Activated CD4-positive, alpha-beta T cell treated with anti-CD3 and anti-CD28 coated beads for 24 hours (primary cell): ENCODE data around the gene MPP4.
"Not testable (repeated sequence)": the region's sequence is repeated elsewhere in the genome, so short reads cannot be mapped to it uniquely, and the experiment has no call there.

Experiments used
- DNase-seq, 2 donors: peaks; one replicate each; pipeline ENCODE4 v3.0.0-alpha.2; 2020; ENCODE audit warnings: low read depth in 2 of 2

MPP4 gene

DNA sequence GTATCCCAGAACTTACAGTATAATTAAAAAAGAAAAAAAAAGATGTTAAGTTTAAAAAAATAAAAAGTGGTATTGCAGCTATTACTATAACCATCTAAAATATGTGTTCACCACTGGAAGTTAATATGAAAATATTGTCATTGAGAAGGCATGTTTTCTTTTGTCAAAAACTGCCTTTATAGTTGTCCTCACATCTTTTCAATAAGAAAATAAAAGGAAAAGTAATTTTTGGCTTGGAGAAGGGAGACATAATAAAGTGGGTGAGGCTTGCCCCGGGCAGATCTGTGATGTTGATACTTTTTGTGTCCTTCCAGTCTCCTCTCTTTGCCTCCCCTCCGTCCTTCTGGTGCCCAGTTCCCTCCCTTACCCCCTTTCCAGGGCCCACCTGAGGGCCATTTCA lies 24.9 kb downstream of the MPP4 start:
- DNase-seq, result no peak

DNA sequence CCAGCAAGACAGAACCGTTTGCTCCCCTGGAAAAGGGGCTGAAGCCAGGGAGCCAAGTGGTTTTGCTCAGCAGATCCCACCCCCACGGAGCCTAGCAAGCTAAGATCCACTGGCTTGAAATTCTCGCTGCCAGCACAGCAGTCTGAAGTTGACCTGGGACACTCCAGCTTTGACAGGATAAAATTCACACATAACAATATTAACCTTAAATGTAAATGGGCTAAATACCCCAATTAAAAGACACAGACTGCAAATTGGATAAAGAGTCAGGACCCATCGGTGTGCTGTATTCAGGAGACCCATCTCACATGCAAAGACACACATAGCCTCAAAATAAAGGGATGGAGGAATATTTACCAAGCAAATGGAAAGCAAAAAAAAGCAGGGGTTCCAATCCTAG lies 27.2 kb downstream of the MPP4 start:
- DNase-seq, result not testable (repeated sequence)

DNA sequence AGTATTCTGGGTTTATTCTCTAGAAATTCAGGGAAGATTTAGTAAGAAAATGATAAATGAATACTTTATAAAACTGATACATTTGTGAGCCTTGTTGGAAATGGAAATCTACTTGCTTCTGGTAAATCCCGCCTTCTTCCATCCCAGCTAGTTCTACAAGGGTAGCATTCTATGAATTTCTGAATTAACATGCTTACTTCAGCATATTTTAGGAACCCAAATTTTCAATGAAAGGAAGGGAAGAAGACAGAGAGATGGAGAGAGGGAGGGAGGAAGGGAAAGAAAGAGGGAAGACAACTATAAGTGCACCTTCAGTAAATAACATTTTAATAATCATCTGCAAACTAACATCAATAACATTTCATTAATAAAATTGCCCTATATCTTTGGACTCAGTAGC lies 28.6 kb downstream of the MPP4 start:
- no peak for DNase-seq

DNA sequence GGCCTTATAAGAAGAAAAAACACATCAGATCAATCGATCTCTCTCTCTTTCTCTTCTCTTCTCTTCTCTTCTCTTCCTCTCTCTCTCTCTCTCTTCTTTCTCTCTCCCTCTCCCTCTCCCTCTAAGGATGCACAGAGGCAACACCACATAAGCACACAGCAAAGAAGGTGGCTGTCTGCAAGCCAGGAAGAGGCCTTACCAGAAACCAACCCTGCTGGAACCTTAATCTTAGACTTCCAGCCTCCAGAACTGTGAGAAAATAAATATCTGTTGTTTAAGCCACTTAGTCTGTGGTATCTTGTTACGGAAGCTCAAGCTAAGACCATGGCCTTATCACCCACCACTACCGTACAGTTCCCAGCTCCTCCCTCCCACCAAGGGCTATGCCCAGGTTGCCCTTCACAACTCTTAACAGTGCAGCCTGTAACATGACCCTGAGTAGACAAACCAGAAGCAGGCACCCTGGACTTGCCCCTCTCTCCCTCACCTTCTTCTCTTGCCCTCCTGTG lies 30.0 kb downstream of the MPP4 start:
- no peak for DNase-seq

DNA sequence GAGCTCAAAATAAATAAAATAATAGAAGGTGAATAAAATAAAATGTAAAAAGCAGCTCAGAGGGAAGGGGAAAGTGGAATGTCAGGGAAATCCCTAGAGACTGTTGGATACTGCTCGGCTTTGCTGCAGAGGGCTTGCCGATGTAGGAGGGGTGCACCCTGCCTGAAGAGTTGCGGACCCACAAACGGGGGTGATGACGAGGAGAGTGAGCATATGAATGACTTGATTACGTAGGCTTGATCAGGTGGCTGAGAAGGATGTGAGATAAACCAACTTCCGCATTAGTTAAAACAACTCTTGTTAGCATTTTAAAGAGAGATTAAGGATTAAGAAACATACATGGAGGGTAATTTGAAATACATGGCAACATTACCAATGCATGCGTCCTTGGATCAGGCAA lies 34.1 kb downstream of the MPP4 start:
- no peak for DNase-seq

DNA sequence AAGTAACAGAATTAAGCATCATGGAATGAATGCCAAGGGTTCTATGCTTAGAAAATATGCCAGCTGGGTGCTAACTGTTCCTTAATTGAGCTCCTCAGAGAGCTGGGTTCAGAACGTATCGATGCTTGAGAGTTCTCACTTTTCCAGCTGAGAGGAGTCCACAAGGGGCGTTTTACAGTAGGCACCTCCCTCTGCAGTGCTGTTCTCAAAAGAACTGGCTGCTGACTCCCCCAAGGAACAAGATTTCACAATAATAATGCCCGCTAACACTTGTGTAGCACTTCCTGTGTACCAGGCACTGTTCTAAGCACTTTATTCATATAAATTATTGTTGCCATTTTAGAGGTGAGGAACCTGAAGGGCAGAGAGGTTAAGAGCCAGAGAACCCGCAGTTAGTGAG lies 37.1 kb downstream of the MPP4 start:
- no peak for DNase-seq

DNA sequence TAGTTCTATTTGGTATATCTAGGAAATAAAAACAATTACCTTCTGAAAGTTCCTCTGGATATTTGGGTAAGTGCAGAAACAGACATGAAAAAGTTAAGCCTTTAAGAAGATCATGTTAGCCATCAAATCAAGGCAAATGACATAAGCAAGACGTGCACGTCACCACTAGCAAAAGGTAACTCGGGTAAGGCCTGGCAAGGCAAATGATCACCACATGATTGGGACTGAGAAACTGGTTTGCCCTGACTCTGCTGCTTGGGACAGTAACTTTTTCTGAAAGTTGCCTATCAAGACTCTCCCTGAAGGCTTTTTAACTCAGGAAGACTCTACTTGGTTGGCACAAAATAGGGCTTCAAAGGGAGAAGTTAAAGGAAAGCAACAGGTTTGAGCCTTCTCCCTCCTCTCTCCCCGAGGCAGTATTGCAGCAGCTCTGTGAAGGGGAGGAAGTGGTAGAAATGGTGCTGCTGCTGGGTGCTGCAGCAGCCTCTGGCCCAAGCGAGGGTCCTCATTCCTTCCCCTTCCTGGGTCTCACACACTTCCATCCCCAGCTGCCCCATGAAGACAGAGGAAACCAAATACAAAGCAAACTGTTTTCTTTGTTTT lies 38.0 kb downstream of the MPP4 start:
- no peak for DNase-seq

DNA sequence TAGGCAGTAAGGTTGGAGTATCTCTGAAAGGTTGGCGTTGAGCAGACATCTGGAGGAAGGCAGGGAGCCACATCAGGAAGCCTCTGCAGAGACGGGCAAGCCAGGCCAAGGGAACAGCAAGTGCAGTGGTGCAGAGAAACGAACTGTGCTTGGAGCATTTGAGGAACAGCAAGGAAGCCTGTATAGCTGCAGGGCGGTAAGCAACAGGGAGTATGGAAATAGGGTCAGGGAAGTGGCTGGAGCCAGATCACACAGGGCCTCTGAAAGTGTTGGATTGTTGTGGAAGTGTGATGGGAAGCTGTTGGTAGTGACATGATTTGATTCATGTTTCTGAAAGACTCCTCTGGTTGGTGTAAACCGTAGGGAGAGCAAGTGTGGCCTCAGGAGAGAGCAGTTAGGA lies 41.7 kb downstream of the MPP4 start:
- no peak for DNase-seq

DNA sequence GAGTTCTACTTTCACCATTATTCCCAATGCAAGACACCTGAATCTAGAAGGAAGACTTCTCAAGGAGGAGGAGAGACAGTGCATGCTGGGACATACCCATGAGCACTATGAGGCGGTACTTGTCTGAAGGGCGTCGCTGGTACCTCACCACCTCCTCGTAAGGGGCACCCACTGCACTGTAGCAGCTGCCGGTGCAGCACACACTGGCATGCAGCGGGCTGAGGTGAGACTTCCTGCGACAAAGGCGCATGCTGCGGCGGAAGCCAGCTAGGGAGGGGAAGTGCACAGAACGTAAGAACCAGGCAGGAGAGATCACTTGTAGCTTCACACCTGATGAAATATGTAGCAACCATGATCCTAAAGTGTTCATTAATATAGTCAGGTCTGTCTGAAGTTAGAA lies 42.3 kb downstream of the MPP4 start:
- DNase-seq, result no peak

DNA sequence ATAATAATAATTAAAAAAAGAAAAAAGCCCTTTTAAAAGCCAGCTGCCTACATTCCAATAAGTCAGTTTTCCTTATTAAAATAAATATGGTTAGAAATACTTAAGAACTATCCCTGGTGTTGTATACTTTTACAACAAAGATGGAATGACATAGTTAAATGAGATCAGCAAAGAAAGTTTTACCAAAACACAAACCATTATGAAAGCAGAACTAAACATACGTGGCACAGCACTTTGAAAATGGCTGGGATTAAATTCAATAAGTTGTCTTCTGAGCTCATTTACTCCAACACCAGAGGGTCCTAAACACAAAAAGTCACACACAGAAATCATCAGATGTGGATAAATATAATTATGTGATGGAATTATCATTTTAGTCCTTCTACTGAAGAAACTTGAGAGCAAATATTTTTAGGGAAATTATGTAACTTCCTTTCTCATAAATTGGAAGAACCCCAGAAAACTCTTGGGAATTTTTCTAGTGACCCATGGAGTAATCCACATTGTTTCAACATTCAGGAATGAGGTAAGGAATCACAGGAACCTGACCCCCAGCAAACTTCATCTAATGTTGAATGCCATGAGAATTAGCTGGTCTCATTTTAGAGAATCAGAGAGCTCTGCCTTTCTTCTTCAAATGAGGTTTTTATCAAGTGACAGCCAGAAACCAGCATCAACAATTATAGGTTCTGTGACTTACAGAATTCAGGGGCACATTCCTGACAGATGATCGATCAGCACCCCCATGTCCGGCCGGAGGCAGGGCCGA lies 43.6 kb downstream of the MPP4 start:
- no peak for DNase-seq

DNA sequence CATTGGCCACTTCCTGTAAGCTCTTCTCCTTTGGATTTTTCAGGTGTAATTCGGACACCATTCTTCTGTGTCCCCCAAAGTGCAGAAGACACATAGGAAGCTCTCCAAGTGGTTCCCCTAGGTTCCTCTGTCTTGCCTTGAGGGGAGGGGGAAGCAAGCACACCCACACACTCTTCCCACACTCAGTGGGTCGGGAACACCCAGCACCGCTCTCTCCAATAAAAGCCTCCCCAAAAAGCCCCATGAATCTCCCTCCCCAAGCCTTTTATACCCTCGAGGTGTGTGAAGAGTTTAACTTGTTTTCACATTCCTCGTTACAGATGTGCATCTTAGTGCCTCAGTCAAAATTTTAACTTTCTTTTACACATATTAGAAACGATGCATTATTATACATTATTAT lies 45.2 kb downstream of the MPP4 start:
- DNase-seq, result no peak

DNA sequence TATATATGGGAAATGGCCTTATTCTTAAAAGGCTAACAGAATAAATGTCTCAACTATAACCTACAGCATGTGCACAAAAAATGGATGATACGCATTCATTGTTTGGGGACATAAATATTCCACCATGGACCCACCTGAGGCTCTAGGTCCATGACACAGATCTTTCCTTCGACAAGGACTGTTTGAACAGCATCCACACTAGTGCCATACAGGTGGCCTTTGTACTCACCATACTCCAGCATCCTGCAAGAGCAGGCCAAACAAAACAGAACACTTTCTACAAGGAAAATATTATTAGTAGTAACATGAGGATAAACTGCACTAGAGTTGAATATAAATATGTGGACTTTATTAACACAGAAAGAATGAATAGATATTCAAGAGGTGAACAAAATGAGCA lies 49.0 kb downstream of the MPP4 start:
- no peak for DNase-seq

DNA sequence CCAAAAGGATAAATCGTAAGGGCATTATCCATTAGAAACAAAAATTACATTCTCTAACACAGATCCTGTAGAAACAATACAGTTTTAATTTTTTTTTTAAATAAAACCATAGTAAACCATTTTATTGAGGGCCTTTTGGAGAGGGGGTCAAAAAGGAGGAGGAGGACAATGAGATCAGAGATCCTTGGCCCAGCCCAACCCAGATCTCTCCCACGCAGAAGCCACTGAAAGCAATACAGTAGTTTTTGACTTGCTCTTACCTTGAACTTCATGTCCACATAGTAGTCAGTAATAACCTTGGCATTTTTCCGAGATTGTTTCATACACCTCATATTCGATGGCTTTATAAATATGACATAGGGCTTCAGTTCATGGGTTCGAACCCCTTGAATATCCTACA lies 51.0 kb downstream of the MPP4 start:
- no peak for DNase-seq

DNA sequence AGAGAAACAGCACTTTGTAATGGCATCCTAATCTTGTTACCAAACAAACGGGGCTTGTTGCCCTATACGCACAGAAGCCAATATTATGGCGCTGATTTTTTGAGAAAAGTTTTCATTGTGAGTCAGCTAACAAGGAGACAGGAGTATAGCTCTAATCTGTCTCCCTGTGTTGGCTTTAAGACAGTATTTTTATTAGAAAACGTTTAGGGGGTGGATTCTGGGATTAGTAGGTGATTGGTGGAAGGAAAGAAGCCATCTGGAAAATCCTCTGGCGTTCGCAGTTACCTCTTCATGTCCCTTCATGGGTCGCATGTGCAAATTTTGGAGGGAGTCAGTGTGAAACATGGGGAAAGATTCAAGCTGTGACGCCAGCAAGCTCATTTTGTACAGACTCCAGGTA lies 54.4 kb downstream of the MPP4 start:
- no peak for DNase-seq

DNA sequence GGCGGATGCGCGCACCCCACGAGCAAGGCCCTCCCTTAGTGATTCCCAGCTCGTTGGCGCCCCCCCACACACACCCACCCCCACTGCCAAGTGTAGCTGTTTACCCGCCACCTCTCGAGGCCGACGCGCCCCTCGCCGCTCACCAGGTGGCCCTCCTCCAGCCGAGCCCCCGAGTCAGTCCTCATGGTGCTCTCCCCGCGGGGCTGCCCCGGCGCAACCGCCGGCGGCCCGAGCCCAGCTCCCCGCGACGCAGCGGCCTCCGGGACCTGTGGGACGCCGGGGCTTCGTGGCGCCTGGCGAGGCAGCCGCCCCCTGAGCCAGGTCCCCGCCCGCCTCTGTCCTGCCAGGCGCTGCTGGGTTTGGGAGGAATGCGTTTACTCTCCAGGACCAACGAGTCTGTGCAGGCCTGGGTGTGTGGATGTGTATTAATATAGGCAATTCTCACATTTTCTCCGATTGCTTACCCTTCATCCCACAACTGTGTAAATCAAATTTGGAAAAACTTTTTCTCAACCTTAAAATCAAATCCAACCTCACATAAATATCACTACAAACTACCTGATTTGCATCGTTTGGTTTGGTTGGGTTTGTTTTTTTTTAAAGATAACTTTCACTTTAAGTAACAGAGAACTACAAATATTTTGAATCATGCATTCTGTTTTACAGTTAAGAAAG lies 55.1 kb downstream of the MPP4 start, which contains the start of gene TMEM237:
TMEM237 (minus strand) TSS at position 288 of the 675 bp plus-strand sequence; CDS start at position 185, 103 bp downstream.
- DNase-seq, result peak in 1 of 2 donors; percentile 23

DNA sequence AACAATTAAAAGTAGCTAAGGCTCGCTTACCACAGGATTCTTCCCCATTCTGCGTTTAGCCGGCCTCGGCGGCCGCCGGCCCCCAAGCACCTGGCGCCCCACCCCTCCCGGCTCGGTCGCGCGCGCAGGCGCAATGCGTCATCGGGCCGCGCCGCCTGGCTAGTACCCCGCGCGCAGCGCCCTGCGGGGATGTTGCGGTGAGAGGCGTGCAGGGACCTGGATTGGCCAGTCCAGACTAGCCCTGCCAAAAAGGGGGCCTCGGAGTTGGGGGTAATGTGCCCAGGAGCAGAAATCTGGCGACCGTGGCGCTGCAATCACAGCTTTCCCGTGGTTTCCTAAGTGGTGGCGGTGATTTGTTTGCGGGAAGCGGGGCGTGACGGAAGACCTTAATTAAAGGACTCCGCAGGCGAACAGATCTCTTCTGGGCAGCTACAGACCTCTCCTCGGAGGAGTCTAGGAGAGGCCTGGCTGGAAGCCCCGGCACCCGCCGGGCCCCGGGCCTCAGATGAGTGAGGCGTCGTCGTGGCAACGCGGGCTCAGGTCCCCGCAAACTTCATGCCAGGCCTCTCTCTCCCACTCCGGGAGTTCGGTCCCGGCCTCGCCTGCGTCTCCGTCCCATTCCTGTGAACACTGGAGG lies 55.7 kb downstream of the MPP4 start:
- peak; percentile 67 to 78 for DNase-seq

DNA sequence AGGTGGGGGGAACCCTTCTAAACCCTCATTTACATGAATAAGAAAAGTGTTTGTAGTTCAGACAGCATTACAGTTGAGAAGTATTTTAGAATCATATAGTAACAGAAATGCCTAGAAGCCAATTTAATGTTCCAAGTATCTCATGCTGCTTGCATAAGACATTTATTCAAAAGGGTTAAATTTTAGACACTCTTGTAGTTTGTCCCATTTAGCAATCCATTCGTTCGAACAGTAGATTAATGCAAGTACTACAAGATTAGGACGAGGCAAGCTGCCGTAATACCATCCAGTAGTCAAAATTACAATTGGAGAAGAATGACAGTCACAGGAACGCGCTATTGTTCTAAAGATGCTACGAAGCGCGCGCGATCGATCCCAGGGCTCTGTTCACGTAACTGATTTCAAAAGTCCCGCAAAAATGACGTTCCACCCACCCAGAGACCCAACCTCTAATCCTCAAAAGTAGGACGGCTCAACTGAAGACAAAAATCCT lies 56.3 kb downstream of the MPP4 start:
- no peak for DNase-seq

DNA sequence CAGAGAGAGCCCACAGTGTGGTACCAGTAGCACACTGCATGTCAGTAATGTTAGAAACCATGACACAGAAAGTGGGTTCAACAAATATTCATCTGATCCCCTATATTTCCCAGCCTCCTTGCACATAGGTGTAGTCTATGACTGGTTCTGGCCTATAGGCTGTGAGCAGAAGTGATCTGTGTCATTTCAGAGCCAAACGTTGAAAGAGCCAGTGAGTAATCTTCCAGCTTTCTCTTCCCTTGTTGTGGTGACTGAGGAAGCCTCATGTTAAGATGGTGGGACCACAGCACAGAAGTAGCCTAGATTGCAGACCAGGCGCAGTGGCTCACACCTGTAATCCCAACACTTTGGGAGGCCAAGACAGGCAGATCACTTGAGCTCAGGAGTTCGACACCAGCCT lies 59.2 kb downstream of the MPP4 start:
- DNase-seq, result no peak

DNA sequence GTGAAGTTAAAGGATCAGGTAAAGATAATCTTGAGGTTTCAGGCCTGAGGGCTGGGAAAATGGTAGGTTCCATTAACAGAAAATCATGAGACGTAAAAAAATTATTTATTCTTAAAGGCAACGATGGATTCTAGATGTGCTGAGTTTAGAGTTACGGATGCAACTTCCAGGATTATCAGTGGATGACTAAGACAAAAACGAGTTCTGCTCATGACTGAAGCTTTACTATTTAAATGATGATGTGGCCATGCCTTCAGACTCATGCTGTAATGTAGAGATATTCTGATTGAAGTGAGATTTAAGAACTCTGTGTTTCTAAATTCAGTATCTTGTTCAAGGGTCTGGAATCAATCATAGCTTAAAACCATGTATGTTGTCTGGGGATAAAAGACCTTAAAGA lies 60.1 kb downstream of the MPP4 start:
- no peak for DNase-seq

DNA sequence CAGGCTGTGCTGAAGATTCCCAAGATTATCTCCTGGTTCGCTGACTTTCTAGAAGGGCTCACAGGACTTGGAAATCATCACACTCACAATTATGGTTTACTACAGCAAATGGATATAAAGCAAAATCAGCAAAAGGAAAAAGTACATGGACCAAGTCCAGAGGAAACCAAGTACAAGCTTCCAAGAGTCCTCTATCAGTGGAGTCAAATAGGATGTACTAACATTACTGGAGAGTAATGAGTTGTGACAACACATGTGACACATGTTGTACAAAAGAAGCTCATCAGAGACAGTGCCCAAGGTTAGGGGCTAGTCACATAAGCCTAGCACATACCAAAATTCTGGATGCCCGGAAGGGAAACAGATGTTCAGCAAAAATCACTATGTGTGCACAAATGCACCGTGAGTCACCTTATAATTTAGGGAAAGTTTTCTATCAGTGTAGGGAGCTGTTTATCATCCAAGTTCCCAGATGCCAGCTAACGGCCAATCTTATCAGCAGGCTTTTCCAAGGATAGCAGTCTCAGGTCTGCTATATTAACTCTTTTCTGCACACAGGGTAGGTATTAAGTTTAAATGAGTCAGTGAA lies 64.7 kb downstream of the MPP4 start:
- no peak for DNase-seq

DNA sequence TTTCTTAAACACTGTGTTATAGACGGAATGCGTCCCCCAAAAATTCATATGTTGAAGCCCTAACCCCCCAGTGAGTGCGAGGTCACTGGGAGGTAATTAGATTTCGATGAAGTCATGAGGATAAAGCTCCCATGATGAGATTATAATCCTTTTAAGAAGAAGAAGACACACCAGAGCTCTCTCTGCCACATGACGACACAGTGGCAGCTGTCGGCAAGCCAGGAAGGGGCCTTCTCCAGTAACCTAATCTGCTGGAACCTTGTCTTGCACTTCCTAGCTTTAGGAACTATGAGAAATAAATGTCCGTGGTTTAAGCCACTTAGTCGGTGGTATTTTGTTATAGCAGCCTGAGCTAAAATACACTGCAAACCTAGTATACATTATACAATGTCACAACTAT lies 67.4 kb downstream of the MPP4 start:
- DNase-seq, result no peak

DNA sequence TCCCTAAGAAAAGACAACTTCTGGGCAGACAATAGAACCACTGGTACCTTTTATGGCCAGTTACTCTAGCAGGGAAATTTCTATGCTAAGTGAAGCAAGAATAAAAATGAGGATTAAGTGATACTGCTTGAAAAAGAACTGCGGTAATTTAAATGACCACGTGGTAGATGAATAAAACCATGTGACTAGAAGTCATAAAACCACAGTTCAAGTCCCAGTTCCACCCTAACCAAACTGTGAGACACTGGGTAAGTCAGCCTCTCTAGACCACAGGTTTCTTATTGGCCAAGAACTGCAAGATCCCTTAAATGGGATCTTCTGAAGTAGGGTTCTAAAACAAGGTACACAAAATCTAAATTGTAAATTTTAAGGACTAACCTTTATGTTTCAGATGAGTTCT lies 67.9 kb downstream of the MPP4 start:
- DNase-seq, result no peak
